Measurements from ENCODE around the gene INSYN1.

The INSYN1 gene

GRCh38 chr15:73777741-73778140 is 24.6 kb upstream of the INSYN1 start:
- no peaks in the 10 kb centered on the region for H3K9me3 ChIP-seq (ENCODE audit: control insufficient read depth, insufficient read depth, low read length)
- no peaks in the 10 kb centered on the region for H3K27me3 ChIP-seq (ENCODE audit: control insufficient read depth, low read length)
- no peaks in the 10 kb centered on the region for H3K4me1 ChIP-seq (ENCODE audit: control insufficient read depth, low read length)
- no peak overlapping the region for H3K27ac ChIP-seq (ENCODE audit: low read depth, low read length)
- H3F3A ChIP-seq (ENCODE audit: control insufficient read depth, insufficient read depth) = no peaks in the 10 kb centered on the region
- no peak overlapping the region for H3K4me3 ChIP-seq (ENCODE audit: low read length)
- H4K20me1 ChIP-seq (ENCODE audit: control insufficient read depth, insufficient read depth, low read depth, low read length) = no peaks in the 10 kb centered on the region
- no peaks in the 10 kb centered on the region for H3K79me2 ChIP-seq (ENCODE audit: control insufficient read depth, low read length)
- no peak overlapping the region for H3K4me2 ChIP-seq (ENCODE audit: low read length)
- no peaks in the 10 kb centered on the region for H3K9me2 ChIP-seq (replicated peaks; ENCODE audit: control insufficient read depth, low read length)
- TF ChIP-seq, protein P1, sequence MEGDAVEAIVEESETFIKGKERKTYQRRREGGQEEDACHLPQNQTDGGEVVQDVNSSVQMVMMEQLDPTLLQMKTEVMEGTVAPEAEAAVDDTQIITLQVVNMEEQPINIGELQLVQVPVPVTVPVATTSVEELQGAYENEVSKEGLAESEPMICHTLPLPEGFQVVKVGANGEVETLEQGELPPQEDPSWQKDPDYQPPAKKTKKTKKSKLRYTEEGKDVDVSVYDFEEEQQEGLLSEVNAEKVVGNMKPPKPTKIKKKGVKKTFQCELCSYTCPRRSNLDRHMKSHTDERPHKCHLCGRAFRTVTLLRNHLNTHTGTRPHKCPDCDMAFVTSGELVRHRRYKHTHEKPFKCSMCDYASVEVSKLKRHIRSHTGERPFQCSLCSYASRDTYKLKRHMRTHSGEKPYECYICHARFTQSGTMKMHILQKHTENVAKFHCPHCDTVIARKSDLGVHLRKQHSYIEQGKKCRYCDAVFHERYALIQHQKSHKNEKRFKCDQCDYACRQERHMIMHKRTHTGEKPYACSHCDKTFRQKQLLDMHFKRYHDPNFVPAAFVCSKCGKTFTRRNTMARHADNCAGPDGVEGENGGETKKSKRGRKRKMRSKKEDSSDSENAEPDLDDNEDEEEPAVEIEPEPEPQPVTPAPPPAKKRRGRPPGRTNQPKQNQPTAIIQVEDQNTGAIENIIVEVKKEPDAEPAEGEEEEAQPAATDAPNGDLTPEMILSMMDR (IDR thresholded peaks at IDR 0.05; ENCODE audit: low read depth, low read length, poor library complexity, severe bottlenecking) = no peak
- TF ChIP-seq EZH2phosphoT487 (IDR thresholded peaks at IDR 0.05; ENCODE audit: borderline replicate concordance, low read length) = no peak
- H3K36me3 ChIP-seq (ENCODE audit: control insufficient read depth, low read length) = no peaks in the 10 kb centered on the region

GRCh38 chr15:73773428-73773827 is 20.3 kb upstream of the INSYN1 start:
- TF ChIP-seq, protein P1 (IDR thresholded peaks at IDR 0.05; ENCODE audit: low read depth, low read length, poor library complexity, severe bottlenecking) = no peak
- TF ChIP-seq EZH2phosphoT487 (IDR thresholded peaks at IDR 0.05; ENCODE audit: borderline replicate concordance, low read length) = no peak
- no peak overlapping the region for H3K4me2 ChIP-seq (ENCODE audit: low read length)
- no peak overlapping the region for H3K27ac ChIP-seq (ENCODE audit: low read depth, low read length)

DNA sequence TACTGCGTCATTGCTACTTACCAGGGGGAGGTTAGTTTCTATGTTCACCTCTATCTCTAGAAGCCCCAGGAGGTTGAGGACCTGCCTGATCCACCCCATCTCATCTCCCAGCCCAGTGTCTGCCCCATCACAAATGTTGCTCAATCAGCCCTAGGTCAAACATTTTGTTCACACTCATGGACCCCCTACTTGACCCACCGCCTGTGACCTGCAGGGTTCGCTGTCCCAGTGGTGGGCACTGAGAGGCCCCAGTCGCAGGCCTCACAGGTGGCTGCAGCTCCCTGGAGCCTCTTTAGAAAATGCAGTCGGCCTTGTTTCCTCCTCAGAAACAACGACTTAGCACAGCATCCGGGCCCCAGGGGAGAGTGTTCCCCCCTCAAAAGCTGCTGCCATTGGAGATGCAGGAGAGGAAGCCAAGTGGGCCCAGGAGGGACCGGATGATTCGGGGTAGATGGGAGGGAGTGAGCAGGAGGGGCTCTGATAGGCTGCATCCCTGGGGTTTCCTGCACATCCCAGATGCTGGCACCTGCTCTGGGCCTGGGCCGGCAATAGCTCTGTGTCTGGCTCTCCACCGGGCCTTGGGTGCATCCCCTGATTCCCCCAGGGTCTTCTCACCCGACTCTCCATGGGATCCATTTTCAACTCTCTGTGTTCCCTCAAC is 18.4 kb upstream of the INSYN1 start:
- Histone ChIP-seq H3K4me2 (ENCODE audit: low read length) (no peak overlapping the region), H3K27me3 (ENCODE audit: control insufficient read depth, low read length) (no peaks in the 10 kb centered on the region), H3K79me2 (ENCODE audit: control insufficient read depth, low read length) (no peaks in the 10 kb centered on the region), H3K27ac (ENCODE audit: low read depth, low read length) (no peak overlapping the region), H4K20me1 (ENCODE audit: control insufficient read depth, insufficient read depth, low read depth, low read length) (no peaks in the 10 kb centered on the region), H3K4me1 (ENCODE audit: control insufficient read depth, low read length) (no peaks in the 10 kb centered on the region), H3K9me2 (replicated peaks; ENCODE audit: control insufficient read depth, low read length) (no peaks in the 10 kb centered on the region), H3K9me3 (ENCODE audit: control insufficient read depth, insufficient read depth, low read length) (no peaks in the 10 kb centered on the region), H3K36me3 (ENCODE audit: control insufficient read depth, low read length) (no peaks in the 10 kb centered on the region), H3K4me3 (ENCODE audit: low read length) (no peak overlapping the region), H3F3A (ENCODE audit: control insufficient read depth, insufficient read depth) (no peaks in the 10 kb centered on the region)
- no peak for TF ChIP-seq EZH2phosphoT487 (IDR thresholded peaks at IDR 0.05; ENCODE audit: borderline replicate concordance, low read length)
- TF ChIP-seq, protein P1 (IDR thresholded peaks at IDR 0.05; ENCODE audit: low read depth, low read length, poor library complexity, severe bottlenecking) = peak; percentile 14

More at GRCh38 chr15:73773428-73773827, 20.3 kb upstream of the INSYN1 start:
- no peaks in the 10 kb centered on the region for H4K20me1 ChIP-seq (ENCODE audit: control insufficient read depth, insufficient read depth, low read depth, low read length)
- H3K27me3 ChIP-seq (ENCODE audit: control insufficient read depth, low read length) = no peaks in the 10 kb centered on the region
- H3K4me3 ChIP-seq (ENCODE audit: low read length) = no peak overlapping the region
- no peaks in the 10 kb centered on the region for H3K36me3 ChIP-seq (ENCODE audit: control insufficient read depth, low read length)
- no peaks in the 10 kb centered on the region for H3K4me1 ChIP-seq (ENCODE audit: control insufficient read depth, low read length)
- no peaks in the 10 kb centered on the region for H3K9me3 ChIP-seq (ENCODE audit: control insufficient read depth, insufficient read depth, low read length)
- no peaks in the 10 kb centered on the region for H3K9me2 ChIP-seq (replicated peaks; ENCODE audit: control insufficient read depth, low read length)
- no peaks in the 10 kb centered on the region for H3K79me2 ChIP-seq (ENCODE audit: control insufficient read depth, low read length)
- H3F3A ChIP-seq (ENCODE audit: control insufficient read depth, insufficient read depth) = no peaks in the 10 kb centered on the region
